HepG2 (cell line): ENCODE data around the gene LSMEM2.

Experiments
- CCDC6 ChIP-seq: sonication (generic); formaldehyde crosslinking; IDR thresholded peaks from 2 replicates; pipeline ENCODE4 v1.8.1; 2022; ENCODE audit warnings: mild to moderate bottlenecking, missing genetic modification reagents, moderate library complexity
- CTCF ChIP-seq: sonication (generic); formaldehyde crosslinking; IDR thresholded peaks from 2 replicates; pipeline ENCODE4 v1.5.0; 2020; ENCODE audit warnings: mild to moderate bottlenecking, missing genetic modification reagents, moderate library complexity
- DMTF1 ChIP-seq: sonication (generic); formaldehyde crosslinking; IDR thresholded peaks from 2 replicates; pipeline ENCODE4 v1.4.0; 2020; ENCODE audit warnings: mild to moderate bottlenecking, missing genetic modification reagents
- EZH2 ChIP-seq: conservative IDR thresholded peaks from 2 replicates; pipeline ENCODE4 v1.6.1; 2012; ENCODE audit warnings: mild to moderate bottlenecking, low read depth, low read length, moderate library complexity
- MLLT10 ChIP-seq: sonication (generic); formaldehyde crosslinking; IDR thresholded peaks from 2 replicates; pipeline ENCODE4 v1.4.0; 2020; ENCODE audit warnings: missing genetic modification reagents
- MTA3 ChIP-seq: sonication (generic); formaldehyde crosslinking; IDR thresholded peaks from 2 replicates; pipeline ENCODE4 v1.4.0; 2020; ENCODE audit warnings: missing genetic modification reagents
- TOE1 ChIP-seq: sonication (generic); formaldehyde crosslinking; IDR thresholded peaks from 2 replicates; pipeline ENCODE4 v1.4.0; 2020; ENCODE audit warnings: mild to moderate bottlenecking, missing genetic modification reagents
- ZIK1 ChIP-seq: sonication (generic); formaldehyde crosslinking; IDR thresholded peaks from 2 replicates; pipeline ENCODE4 v1.5.0; 2020; ENCODE audit warnings: mild to moderate bottlenecking, low read depth, missing genetic modification reagents, borderline replicate concordance
- ZNF17 ChIP-seq: sonication (generic); formaldehyde crosslinking; IDR thresholded peaks from 2 replicates; pipeline ENCODE4 v1.5.0; 2020; ENCODE audit warnings: mild to moderate bottlenecking, missing genetic modification reagents
- ZNF33B ChIP-seq: sonication (generic); formaldehyde crosslinking; IDR thresholded peaks from 2 replicates; pipeline ENCODE4 v1.5.1; 2020; ENCODE audit warnings: mild to moderate bottlenecking, missing genetic modification reagents

GRCh38 chr3:50270422-50271224 lies 8.3 kb upstream of the LSMEM2 start:
- no peak for TF ChIP-seq TOE1
- TF ChIP-seq CTCF (CRISPR knock-in tag): no peak
- no peak for TF ChIP-seq MTA3 (CRISPR knock-in tag)
- TF ChIP-seq ZNF33B (CRISPR knock-in tag): no peak
- no peak for TF ChIP-seq ZNF17 (CRISPR knock-in tag)
- no peak for TF ChIP-seq MLLT10 (CRISPR knock-in tag)
- no peak for TF ChIP-seq DMTF1
- no peak for TF ChIP-seq CCDC6
- TF ChIP-seq EZH2: no peak
- no peak for TF ChIP-seq ZIK1 (CRISPR knock-in tag)
